ENCODE data around the gene CHCHD6. TPM values are rescaled to one million over a fixed set of nuclear protein-coding genes. Genes with fewer than 3 reads are reported as not detected.

The CHCHD6 gene
- total and polyA plus RNA-seq, 4 donors: 2.0 to 5.1 (median 3.9) TPM

DNA sequence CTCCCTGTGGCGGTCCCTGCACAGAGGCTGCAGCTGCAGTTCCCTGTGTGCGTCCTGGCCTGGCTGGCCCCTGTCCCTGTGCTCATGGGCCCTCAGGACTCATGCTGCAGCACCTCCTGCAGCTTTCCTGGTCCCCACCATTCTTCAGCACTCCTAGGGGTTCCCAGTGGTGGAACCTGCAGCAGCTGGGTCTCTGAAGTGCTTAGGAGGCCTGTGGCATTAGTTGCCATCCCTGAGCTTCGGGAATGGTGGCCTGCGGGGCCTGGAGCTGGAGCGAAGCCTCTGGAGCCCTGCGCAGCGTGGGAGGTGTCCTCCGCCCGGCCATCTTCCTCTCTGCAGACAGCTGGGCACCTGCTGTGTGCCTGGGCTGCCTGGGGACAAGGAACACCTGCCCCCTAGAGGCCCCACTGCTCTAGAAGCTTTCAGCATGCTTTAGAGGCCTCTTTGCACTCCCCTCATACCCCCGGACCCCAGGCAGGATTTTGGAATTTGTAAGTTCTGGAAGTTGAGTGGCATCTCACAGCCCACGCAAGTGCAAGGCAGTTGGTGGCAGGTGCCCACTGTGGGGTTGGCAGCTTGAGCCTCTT, 292.0 kb downstream of the CHCHD6 start:
- no peak for DNase-seq (ENCODE audit: low spot score)
- Histone ChIP-seq H3K4me3 (ENCODE audit: low read depth in 1 of 3, low read length in 3 of 3) (no peak overlapping the region), H3K4me1 (ENCODE audit: control insufficient read depth in 4 of 4, insufficient read depth in 4 of 4, low read length in 3 of 4) (no peaks in the 10 kb centered on the region), H3K27ac (ENCODE audit: low read depth in 1 of 2, low read length in 2 of 2) (no peak overlapping the region), H3K36me3 (ENCODE audit: control insufficient read depth in 4 of 4, insufficient read depth in 3 of 4, low read depth in 1 of 4, low read length in 3 of 4) (no peaks in the 10 kb centered on the region), H3K27me3 (ENCODE audit: control insufficient read depth in 4 of 4, insufficient read depth in 4 of 4, low read length in 3 of 4) (no peaks in the 10 kb centered on the region), H3K9ac (ENCODE audit: low read depth in 1 of 2, low read length in 2 of 2) (no peak overlapping the region), H3K9me3 (ENCODE audit: control insufficient read depth in 4 of 4, low read length in 3 of 4) (no peaks in the 10 kb centered on the region)
- WGBS: 96% methylated on average over 11 of the region's 11 CpGs
- TF ChIP-seq GABPA (IDR thresholded peaks at IDR 0.05 in 1 of 2, conservative IDR thresholded peaks at IDR 0.05 in 1 of 2) (no peak), EGR1 (IDR thresholded peaks at IDR 0.05; ENCODE audit: low read depth in 2 of 2) (no peak), RXRA (IDR thresholded peaks at IDR 0.05) (no peak), SP1 (IDR thresholded peaks at IDR 0.05) (no peak), FOXA1 (IDR thresholded peaks at IDR 0.05) (no peak)
- TF ChIP-seq, protein P1, sequence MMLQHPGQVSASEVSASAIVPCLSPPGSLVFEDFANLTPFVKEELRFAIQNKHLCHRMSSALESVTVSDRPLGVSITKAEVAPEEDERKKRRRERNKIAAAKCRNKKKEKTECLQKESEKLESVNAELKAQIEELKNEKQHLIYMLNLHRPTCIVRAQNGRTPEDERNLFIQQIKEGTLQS (IDR thresholded peaks at IDR 0.05): no peak

DNA sequence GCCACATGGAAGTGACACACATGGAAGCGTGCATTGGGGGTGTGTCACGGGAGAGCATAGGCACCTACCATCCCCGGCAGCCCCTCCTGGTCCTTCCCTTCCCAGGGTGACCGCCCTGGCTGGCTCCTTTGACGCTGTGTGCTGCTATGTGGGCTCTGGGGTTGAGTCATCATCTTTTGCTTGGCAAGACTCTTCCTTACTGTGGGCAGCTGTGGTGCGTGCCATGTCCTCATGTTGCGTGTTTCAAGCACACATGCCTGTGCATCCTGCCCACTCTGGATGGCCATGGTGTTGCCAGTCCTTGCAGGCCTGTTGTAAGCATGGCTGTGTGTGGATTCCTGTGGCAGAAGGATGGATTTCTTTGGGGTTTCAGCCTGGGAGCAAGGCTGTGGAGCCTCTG, 292.9 kb downstream of the CHCHD6 start:
- TF ChIP-seq JUND (IDR thresholded peaks at IDR 0.05) (no peak), YY1 (IDR thresholded peaks at IDR 0.05) (no peak), RXRA (IDR thresholded peaks at IDR 0.05) (no peak), RAD21 (IDR thresholded peaks at IDR 0.05) (no peak), FOXA1 (IDR thresholded peaks at IDR 0.05) (no peak), EGR1 (IDR thresholded peaks at IDR 0.05; ENCODE audit: low read depth in 2 of 2) (no peak), SP1 (IDR thresholded peaks at IDR 0.05) (no peak), NR2F2 (IDR thresholded peaks at IDR 0.05) (no peak), HNF4A (conservative IDR thresholded peaks at IDR 0.05) (no peak), HNF4G (IDR thresholded peaks at IDR 0.05) (no peak)
- TF ChIP-seq, protein P2, sequence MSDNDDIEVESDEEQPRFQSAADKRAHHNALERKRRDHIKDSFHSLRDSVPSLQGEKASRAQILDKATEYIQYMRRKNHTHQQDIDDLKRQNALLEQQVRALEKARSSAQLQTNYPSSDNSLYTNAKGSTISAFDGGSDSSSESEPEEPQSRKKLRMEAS (IDR thresholded peaks at IDR 0.05): no peak
- TF ChIP-seq, protein P3, sequence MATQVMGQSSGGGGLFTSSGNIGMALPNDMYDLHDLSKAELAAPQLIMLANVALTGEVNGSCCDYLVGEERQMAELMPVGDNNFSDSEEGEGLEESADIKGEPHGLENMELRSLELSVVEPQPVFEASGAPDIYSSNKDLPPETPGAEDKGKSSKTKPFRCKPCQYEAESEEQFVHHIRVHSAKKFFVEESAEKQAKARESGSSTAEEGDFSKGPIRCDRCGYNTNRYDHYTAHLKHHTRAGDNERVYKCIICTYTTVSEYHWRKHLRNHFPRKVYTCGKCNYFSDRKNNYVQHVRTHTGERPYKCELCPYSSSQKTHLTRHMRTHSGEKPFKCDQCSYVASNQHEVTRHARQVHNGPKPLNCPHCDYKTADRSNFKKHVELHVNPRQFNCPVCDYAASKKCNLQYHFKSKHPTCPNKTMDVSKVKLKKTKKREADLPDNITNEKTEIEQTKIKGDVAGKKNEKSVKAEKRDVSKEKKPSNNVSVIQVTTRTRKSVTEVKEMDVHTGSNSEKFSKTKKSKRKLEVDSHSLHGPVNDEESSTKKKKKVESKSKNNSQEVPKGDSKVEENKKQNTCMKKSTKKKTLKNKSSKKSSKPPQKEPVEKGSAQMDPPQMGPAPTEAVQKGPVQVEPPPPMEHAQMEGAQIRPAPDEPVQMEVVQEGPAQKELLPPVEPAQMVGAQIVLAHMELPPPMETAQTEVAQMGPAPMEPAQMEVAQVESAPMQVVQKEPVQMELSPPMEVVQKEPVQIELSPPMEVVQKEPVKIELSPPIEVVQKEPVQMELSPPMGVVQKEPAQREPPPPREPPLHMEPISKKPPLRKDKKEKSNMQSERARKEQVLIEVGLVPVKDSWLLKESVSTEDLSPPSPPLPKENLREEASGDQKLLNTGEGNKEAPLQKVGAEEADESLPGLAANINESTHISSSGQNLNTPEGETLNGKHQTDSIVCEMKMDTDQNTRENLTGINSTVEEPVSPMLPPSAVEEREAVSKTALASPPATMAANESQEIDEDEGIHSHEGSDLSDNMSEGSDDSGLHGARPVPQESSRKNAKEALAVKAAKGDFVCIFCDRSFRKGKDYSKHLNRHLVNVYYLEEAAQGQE (IDR thresholded peaks at IDR 0.05): no peak
- TF ChIP-seq, protein P4, sequence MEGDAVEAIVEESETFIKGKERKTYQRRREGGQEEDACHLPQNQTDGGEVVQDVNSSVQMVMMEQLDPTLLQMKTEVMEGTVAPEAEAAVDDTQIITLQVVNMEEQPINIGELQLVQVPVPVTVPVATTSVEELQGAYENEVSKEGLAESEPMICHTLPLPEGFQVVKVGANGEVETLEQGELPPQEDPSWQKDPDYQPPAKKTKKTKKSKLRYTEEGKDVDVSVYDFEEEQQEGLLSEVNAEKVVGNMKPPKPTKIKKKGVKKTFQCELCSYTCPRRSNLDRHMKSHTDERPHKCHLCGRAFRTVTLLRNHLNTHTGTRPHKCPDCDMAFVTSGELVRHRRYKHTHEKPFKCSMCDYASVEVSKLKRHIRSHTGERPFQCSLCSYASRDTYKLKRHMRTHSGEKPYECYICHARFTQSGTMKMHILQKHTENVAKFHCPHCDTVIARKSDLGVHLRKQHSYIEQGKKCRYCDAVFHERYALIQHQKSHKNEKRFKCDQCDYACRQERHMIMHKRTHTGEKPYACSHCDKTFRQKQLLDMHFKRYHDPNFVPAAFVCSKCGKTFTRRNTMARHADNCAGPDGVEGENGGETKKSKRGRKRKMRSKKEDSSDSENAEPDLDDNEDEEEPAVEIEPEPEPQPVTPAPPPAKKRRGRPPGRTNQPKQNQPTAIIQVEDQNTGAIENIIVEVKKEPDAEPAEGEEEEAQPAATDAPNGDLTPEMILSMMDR (IDR thresholded peaks at IDR 0.05; ENCODE audit: low read depth, low read length, missing input control): no peak
- TF ChIP-seq, protein P1 (IDR thresholded peaks at IDR 0.05): no peak
- TF ChIP-seq, protein P5, sequence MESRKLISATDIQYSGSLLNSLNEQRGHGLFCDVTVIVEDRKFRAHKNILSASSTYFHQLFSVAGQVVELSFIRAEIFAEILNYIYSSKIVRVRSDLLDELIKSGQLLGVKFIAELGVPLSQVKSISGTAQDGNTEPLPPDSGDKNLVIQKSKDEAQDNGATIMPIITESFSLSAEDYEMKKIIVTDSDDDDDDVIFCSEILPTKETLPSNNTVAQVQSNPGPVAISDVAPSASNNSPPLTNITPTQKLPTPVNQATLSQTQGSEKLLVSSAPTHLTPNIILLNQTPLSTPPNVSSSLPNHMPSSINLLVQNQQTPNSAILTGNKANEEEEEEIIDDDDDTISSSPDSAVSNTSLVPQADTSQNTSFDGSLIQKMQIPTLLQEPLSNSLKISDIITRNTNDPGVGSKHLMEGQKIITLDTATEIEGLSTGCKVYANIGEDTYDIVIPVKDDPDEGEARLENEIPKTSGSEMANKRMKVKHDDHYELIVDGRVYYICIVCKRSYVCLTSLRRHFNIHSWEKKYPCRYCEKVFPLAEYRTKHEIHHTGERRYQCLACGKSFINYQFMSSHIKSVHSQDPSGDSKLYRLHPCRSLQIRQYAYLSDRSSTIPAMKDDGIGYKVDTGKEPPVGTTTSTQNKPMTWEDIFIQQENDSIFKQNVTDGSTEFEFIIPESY (IDR thresholded peaks at IDR 0.05): no peak
- peaks cover 0 to 4% (median 0%) of the 10 kb centered on the region in 4 donors for H3K4me1 ChIP-seq (ENCODE audit: control insufficient read depth in 4 of 4, insufficient read depth in 4 of 4, low read length in 3 of 4)
- no peak overlapping the region for H3K27ac ChIP-seq (ENCODE audit: low read depth in 1 of 2, low read length in 2 of 2)
- H3K9ac ChIP-seq (ENCODE audit: low read depth in 1 of 2, low read length in 2 of 2): no peak overlapping the region
- H3K9me3 ChIP-seq (ENCODE audit: control insufficient read depth in 4 of 4, low read length in 3 of 4): no peaks in the 10 kb centered on the region
- no peak overlapping the region for H3K4me3 ChIP-seq (ENCODE audit: low read depth in 1 of 3, low read length in 3 of 3)
- no peaks in the 10 kb centered on the region for H3K36me3 ChIP-seq (ENCODE audit: control insufficient read depth in 4 of 4, insufficient read depth in 3 of 4, low read depth in 1 of 4, low read length in 3 of 4)
- no peaks in the 10 kb centered on the region for H3K27me3 ChIP-seq (ENCODE audit: control insufficient read depth in 4 of 4, insufficient read depth in 4 of 4, low read length in 3 of 4)
- no peak for DNase-seq (ENCODE audit: low spot score)
- WGBS: 95% methylated on average over 7 of the region's 7 CpGs

Measured in liver (tissue), 9 donors.